Skeletal muscle tissue (tissue), 4 donors: ENCODE results near the gene AIFM1. TPM values are rescaled to one million over a fixed set of nuclear protein-coding genes. Genes with fewer than 3 reads are reported as not detected.

Experiments used
- H3K27ac ChIP-seq: one replicate; pipeline ENCODE4 v1.7.0; 2013; ENCODE audit warnings: mild to moderate bottlenecking, low read depth, low read length, inconsistent platforms
- H3K27me3 ChIP-seq, 3 donors: one replicate each; pipeline ENCODE4 v1.7.0; 2013; ENCODE audit warnings: low read length in 3 of 3; ENCODE audit not compliant: control insufficient read depth in 3 of 3, insufficient read depth in 3 of 3
- H3K36me3 ChIP-seq, 3 donors: one replicate each; pipeline ENCODE4 v1.7.0; 2013; ENCODE audit warnings: low read length in 3 of 3; ENCODE audit not compliant: control insufficient read depth in 3 of 3, insufficient read depth in 3 of 3
- H3K4me1 ChIP-seq, 3 donors: one replicate each; pipeline ENCODE4 v1.7.0; 2013; ENCODE audit warnings: low read length in 3 of 3, mild to moderate bottlenecking in 3 of 3; ENCODE audit not compliant: control insufficient read depth in 3 of 3, insufficient read depth in 3 of 3
- H3K4me3 ChIP-seq, 3 donors: one replicate each; pipeline ENCODE4 v1.7.0; 2013; ENCODE audit warnings: low read length in 3 of 3
- H3K9ac ChIP-seq, 3 donors: one replicate each; pipeline ENCODE4 v1.7.0; 2013; ENCODE audit warnings: low read length in 3 of 3, mild to moderate bottlenecking in 3 of 3, moderate library complexity in 2 of 3, low read depth in 1 of 3
- H3K9me3 ChIP-seq, 3 donors: one replicate each; pipeline ENCODE4 v1.7.0; 2013; ENCODE audit warnings: low read length in 3 of 3; ENCODE audit not compliant: control insufficient read depth in 3 of 3
- total RNA-seq: library from RNA; depleted of rRNA; stranded (reverse); fragments of >200 nt; gene quantifications from one replicate; pipeline ENCODE4 v1.2.3, GENCODE V29; 2014
- donor health status: Osteomylitis.

Gene AIFM1
- total RNA-seq, 1 donor from 2014 or later: 19.3 TPM

DNA sequence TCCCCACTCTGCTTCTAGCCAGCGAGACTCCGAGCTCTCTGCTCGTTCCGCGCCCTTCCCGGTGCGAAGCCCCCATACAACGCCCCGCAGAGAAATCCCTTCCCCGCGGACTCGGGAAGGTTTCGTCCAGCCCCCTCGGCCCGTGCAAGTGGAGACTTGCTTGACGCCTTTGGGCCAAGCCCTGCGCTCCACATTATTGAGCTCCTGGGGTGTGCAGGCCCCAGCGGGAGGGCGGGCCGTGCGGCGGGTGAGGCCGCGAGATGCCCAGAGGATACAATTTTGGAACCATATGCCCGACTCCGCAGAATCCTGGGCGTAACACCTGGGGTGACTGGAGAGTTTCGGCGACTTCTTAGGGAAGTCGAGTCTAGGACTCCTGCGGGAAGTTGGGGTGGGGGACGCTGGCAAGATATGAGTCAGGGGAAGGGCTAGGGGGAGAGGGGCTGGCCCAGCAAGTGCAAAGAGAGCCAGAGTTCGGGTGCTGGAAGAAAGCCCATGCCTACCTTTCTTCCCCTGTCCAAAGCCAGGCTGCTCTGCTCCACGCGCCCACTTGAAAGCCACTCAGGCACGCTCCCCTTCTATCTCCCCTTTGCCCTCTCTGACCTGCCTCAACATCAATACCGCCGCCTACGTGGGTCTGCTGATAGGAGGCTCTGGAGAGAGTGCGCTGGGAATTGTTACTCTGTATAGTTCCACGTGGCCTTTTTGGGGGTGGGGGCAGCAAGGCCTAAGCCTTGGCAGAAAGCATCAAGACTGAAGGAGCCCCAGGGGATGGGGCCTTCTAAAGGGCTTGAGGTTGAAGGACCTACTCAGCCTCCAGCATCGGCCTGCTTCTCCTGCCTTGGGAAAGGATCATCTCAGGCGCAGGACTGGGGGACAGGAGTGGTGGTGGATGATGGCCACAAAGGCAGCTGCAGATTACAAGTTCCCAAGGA lies 54.2 kb downstream of the AIFM1 start:
- peaks cover 0 to 8% (median 4%) of the 10 kb centered on the region in 3 donors for H3K4me1 ChIP-seq
- no peaks in the 10 kb centered on the region for H3K9me3 ChIP-seq
- peaks cover 0 to 14% (median 8%) of the 10 kb centered on the region in 3 donors for H3K27me3 ChIP-seq
- H3K36me3 ChIP-seq: no peaks in the 10 kb centered on the region
- peak overlapping the region in 1 of 3 donors; percentile 32 for H3K9ac ChIP-seq
- no peak overlapping the region for H3K27ac ChIP-seq
- peak overlapping the region in 1 of 3 donors; percentile 22 for H3K4me3 ChIP-seq

GRCh38 chrX:130110379-130111219 lies 55.0 kb downstream of the AIFM1 start, which contains the start of gene ELF4:
Gene ELF4, minus strand, starts transcription at chrX:130110497. Its CDS starts 29,167 bp downstream, at chrX:130081330.
- Histone ChIP-seq H3K9me3 (no peaks in the 10 kb centered on the region), H3K27me3 (peaks cover 0 to 16% (median 8%) of the 10 kb centered on the region in 3 donors), H3K4me3 (peak within 1 kb of the TSS; percentile 51 to 60 (median 51)), H3K9ac (peak within 1 kb of the TSS; percentile 43 to 65 (median 64)), H3K27ac (peak within 1 kb of the TSS; percentile 79), H3K4me1 (peaks cover 0 to 9% (median 4%) of the 10 kb centered on the region in 3 donors), H3K36me3 (no peaks in the 10 kb centered on the region)

DNA sequence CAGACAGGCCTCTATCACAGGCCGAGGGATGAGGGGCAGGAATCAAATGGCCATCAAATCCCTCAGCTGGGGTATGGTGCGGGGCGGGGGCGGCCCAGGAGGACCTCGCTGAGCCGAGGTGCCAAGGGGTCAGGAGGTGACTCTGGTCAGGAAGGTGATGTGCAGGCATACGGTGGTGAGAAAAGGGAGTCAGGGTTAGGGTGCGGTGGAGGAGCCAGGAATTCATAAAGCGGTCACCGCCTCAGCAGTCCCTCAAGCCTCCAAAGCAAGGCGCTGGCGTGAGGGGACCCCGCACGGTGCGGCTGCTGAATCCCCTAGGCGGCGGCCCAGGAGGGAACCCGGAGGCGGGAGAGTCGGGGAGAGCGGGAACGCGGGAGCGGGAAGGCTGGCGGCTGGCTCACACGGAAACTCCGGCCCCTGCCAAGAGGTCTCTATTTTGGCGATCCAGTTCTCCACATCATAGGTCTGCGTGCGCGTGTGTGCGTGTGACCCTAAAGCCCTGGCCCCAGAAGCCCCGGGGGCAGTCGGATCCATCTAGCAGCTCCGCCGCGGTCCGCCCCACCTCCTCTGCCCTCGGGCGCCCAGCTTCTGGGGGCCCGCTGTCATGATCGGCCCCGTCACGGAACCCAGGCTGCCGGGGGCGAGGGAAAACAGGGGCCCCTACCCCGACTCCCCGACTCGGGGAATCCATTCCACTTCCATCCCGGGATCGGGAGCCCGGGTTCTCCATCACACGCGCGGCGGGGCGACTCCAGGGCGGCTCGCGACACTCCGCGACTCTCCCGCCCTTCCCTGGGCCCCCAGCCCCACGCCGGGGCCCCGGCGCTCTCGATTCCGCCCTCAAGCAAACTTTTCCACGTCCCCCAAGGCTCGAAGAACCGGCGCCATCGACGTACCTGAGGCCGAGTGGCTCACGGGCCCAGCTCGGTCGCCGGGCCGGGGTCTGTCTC lies 55.9 kb downstream of the AIFM1 start:
- Histone ChIP-seq H3K9ac (peak overlapping the region; percentile 43 to 65 (median 64)), H3K9me3 (no peaks in the 10 kb centered on the region), H3K27me3 (peaks cover 0 to 16% (median 8%) of the 10 kb centered on the region in 3 donors), H3K4me3 (peak overlapping the region; percentile 51 to 60 (median 51)), H3K36me3 (no peaks in the 10 kb centered on the region), H3K27ac (peak overlapping the region; percentile 79), H3K4me1 (peaks cover 0 to 14% (median 4%) of the 10 kb centered on the region in 3 donors)

GRCh38 chrX:130108647-130109428 lies 56.8 kb downstream of the AIFM1 start:
- H3K9ac ChIP-seq: peak overlapping the region; percentile 43 to 65 (median 64)
- H3K27ac ChIP-seq: peak overlapping the region; percentile 79
- H3K36me3 ChIP-seq: no peaks in the 10 kb centered on the region
- peak overlapping the region; percentile 51 to 60 (median 51) for H3K4me3 ChIP-seq
- H3K9me3 ChIP-seq: no peaks in the 10 kb centered on the region
- H3K4me1 ChIP-seq: peaks cover 0 to 14% (median 4%) of the 10 kb centered on the region in 3 donors
- peaks cover 0 to 13% (median 8%) of the 10 kb centered on the region in 3 donors for H3K27me3 ChIP-seq

- Histone ChIP-seq H3K4me3 (no peak overlapping the region), H3K9ac (no peak overlapping the region), H3K36me3 (no peaks in the 10 kb centered on the region), H3K27me3 (peaks cover 0 to 13% (median 8%) of the 10 kb centered on the region in 3 donors), H3K9me3 (no peaks in the 10 kb centered on the region), H3K27ac (peak overlapping the region; percentile 47), H3K4me1 (peaks cover 0 to 14% (median 4%) of the 10 kb centered on the region in 3 donors)
These were observed 59.6 kb downstream of the AIFM1 start for GRCh38 chrX:130106071-130106470.

DNA sequence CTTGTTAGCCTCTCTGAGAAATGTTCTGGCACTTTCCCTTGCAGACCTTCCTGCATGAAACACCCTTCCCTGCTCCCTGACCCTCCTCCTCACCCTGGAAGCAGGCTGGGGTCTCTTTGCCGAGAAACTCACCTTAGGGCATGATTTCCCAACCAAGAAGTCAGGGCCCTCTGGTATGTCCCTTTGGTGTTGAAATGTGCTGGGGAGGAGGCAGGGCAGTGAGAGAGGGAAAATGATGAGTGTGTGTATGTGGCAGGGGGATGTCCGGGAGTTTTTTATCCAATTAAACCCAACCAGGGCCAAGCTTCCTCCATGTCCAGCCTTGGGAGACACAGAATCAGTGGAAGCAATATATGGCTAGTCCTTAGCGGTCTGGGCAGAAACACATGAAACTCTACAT lies 60.4 kb downstream of the AIFM1 start:
- Histone ChIP-seq H3K9me3 (no peaks in the 10 kb centered on the region), H3K27me3 (peaks cover 0 to 13% (median 8%) of the 10 kb centered on the region in 3 donors), H3K9ac (no peak overlapping the region), H3K4me1 (peaks cover 0 to 14% (median 4%) of the 10 kb centered on the region in 3 donors), H3K27ac (peak overlapping the region; percentile 47), H3K4me3 (no peak overlapping the region), H3K36me3 (no peaks in the 10 kb centered on the region)

- Histone ChIP-seq H3K4me3 (no peak overlapping the region), H3K4me1 (peaks cover 7 to 12% (median 8%) of the 10 kb centered on the region in 3 donors), H3K9ac (no peak overlapping the region), H3K36me3 (no peaks in the 10 kb centered on the region), H3K9me3 (no peaks in the 10 kb centered on the region), H3K27me3 (peaks cover 0 to 4% (median under 1%) of the 10 kb centered on the region in 3 donors), H3K27ac (no peak overlapping the region)
These were observed 62.0 kb downstream of the AIFM1 start for GRCh38 chrX:130103605-130104004.

DNA sequence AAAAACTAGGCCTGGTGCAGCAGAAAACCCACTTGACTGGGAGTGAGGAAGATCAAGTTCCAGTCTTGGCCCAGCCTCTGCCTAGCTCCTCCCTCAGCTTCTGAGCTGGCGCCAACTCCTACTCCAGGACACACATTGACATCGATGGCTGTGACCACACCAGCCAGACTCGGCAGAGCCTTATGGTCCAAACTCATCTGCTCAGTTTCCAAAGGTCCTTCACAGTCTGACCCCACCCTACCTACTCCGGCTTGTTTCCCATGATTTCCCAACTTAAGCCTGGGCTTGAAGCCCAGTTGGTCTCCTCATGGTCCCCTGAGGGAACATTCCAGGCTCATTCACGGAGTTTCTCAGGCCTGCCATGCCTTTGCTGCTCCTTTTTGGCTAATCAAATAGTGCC lies 65.5 kb downstream of the AIFM1 start:
- H3K9me3 ChIP-seq: no peaks in the 10 kb centered on the region
- H3K27ac ChIP-seq: peak overlapping the region; percentile 36
- no peak overlapping the region for H3K4me3 ChIP-seq

More for the DNA sequence above, 65.5 kb downstream of the AIFM1 start:
- H3K36me3 ChIP-seq: no peaks in the 10 kb centered on the region
- peaks cover 8 to 14% (median 11%) of the 10 kb centered on the region in 3 donors for H3K4me1 ChIP-seq
- H3K27me3 ChIP-seq: no peaks in the 10 kb centered on the region
- no peak overlapping the region for H3K9ac ChIP-seq
